ENCODE results near the gene PMPCA. TPM values are rescaled to one million over a fixed set of nuclear protein-coding genes. Genes with fewer than 3 reads are reported as not detected.

The PMPCA gene
- total RNA-seq, 1 experiment from 2014 or later = 146 TPM

GRCh38 chr9:136443087-136443486 is 32.6 kb downstream of the PMPCA start:
- in situ Hi-C loops (cut with HindIII; ENCODE audit: low sequenced_read_pairs) = no loop called here

GRCh38 chr9:136443687-136444086 is 33.2 kb downstream of the PMPCA start:
- in situ Hi-C loops (cut with HindIII; ENCODE audit: low sequenced_read_pairs) = no loop called here
- no peak for DNase-seq (ENCODE audit: low spot score)

More at GRCh38 chr9:136443087-136443486, 32.6 kb downstream of the PMPCA start:
- no peak for DNase-seq (ENCODE audit: low spot score)

- no peak for DNase-seq (ENCODE audit: low spot score)
- in situ Hi-C loops (cut with HindIII; ENCODE audit: low sequenced_read_pairs) = no loop called here
These were observed 33.6 kb downstream of the PMPCA start for GRCh38 chr9:136444102-136444501.

- DNase-seq (ENCODE audit: low spot score) = no peak
- in situ Hi-C loops (cut with HindIII; ENCODE audit: low sequenced_read_pairs) = no loop called here
These were observed 35.3 kb downstream of the PMPCA start for GRCh38 chr9:136445799-136446198.

GRCh38 chr9:136447173-136447778 is 36.8 kb downstream of the PMPCA start:
- in situ Hi-C loops (cut with HindIII; ENCODE audit: low sequenced_read_pairs) = no loop called here
- DNase-seq (ENCODE audit: low spot score) = no peak

- in situ Hi-C loops (cut with HindIII; ENCODE audit: low sequenced_read_pairs) = no loop called here
- DNase-seq (ENCODE audit: low spot score) = no peak
These were observed 38.2 kb downstream of the PMPCA start for GRCh38 chr9:136448655-136449054.

GRCh38 chr9:136451221-136451877 is 40.9 kb downstream of the PMPCA start:
- no peak for DNase-seq (ENCODE audit: low spot score)
- in situ Hi-C loops (cut with HindIII; ENCODE audit: low sequenced_read_pairs) = no loop called here

GRCh38 chr9:136453326-136453725 is 42.9 kb downstream of the PMPCA start:
- in situ Hi-C loops (cut with HindIII; ENCODE audit: low sequenced_read_pairs) = no loop called here
- no peak for DNase-seq (ENCODE audit: low spot score)

- DNase-seq (ENCODE audit: low spot score) = no peak
- in situ Hi-C loops (cut with HindIII; ENCODE audit: low sequenced_read_pairs) = no loop called here
These were observed 43.8 kb downstream of the PMPCA start for GRCh38 chr9:136454026-136454796.

- peak; percentile 19 for DNase-seq (ENCODE audit: low spot score)
- in situ Hi-C loops (cut with HindIII; ENCODE audit: low sequenced_read_pairs) = no loop called here
These were observed 44.9 kb downstream of the PMPCA start for GRCh38 chr9:136455043-136456002.

GRCh38 chr9:136456258-136456657 is 45.8 kb downstream of the PMPCA start:
- in situ Hi-C loops (cut with HindIII; ENCODE audit: low sequenced_read_pairs) = no loop called here
- no peak for DNase-seq (ENCODE audit: low spot score)

- in situ Hi-C loops (cut with HindIII; ENCODE audit: low sequenced_read_pairs) = no loop called here
- DNase-seq (ENCODE audit: low spot score) = no peak
These were observed 46.9 kb downstream of the PMPCA start for GRCh38 chr9:136457326-136457725.

GRCh38 chr9:136459425-136459824 is 49.0 kb downstream of the PMPCA start:
- DNase-seq (ENCODE audit: low spot score) = no peak
- in situ Hi-C loops (cut with HindIII; ENCODE audit: low sequenced_read_pairs) = no loop called here

- no peak for DNase-seq (ENCODE audit: low spot score)
- in situ Hi-C loops (cut with HindIII; ENCODE audit: low sequenced_read_pairs) = no loop called here
These were observed 50.4 kb downstream of the PMPCA start for GRCh38 chr9:136460772-136461325.

- in situ Hi-C loops (cut with HindIII; ENCODE audit: low sequenced_read_pairs) = no loop called here
These were observed 52.2 kb downstream of the PMPCA start for GRCh38 chr9:136462664-136463063.

GRCh38 chr9:136463578-136463977 is 53.1 kb downstream of the PMPCA start:
- DNase-seq (ENCODE audit: low spot score) = no peak
- in situ Hi-C loops (cut with HindIII; ENCODE audit: low sequenced_read_pairs) = no loop called here

More at GRCh38 chr9:136462664-136463063, 52.2 kb downstream of the PMPCA start:
- no peak for DNase-seq (ENCODE audit: low spot score)

GRCh38 chr9:136464241-136464640 is 53.8 kb downstream of the PMPCA start:
- in situ Hi-C loops (cut with HindIII; ENCODE audit: low sequenced_read_pairs) = no loop called here
- no peak for DNase-seq (ENCODE audit: low spot score)

- DNase-seq (ENCODE audit: low spot score) = no peak
- in situ Hi-C loops (cut with HindIII; ENCODE audit: low sequenced_read_pairs) = no loop called here
These were observed 55.2 kb downstream of the PMPCA start for GRCh38 chr9:136465500-136466154.
